H1 (cell line): ENCODE data around the gene PCDHGA1. TPM values are rescaled to one million over a fixed set of nuclear protein-coding genes. Genes with fewer than 3 reads are reported as not detected.

Experiments used
- CTCF ChIA-PET: fragments of 300-600 bp; sonication (Branson Sonifier 250); formaldehyde crosslinking; loops from one replicate; lab custom pipeline; 2021; ENCODE audit not compliant: partially characterized antibody; lab: Charles Lee
- POLR2A ChIA-PET: fragments of 300-600 bp; sonication (Branson Sonifier 250); formaldehyde crosslinking; loops from one replicate; lab custom pipeline; 2021; ENCODE audit warnings: inconsistent platforms; ENCODE audit not compliant: partially characterized antibody; lab: Charles Lee
- DNase-seq, 2 experiments: peaks; one replicate each; pipeline versions ENCODE4 v3.0.0 to v3.0.0-alpha.2; 2010 to 2022; ENCODE audit warnings: low spot score in 2 of 2, low read depth in 1 of 2, mixed read lengths in 1 of 2
- FAIRE-seq: peaks from 2 replicates; lab custom pipeline; 2011; peaks lifted over from hg19 to GRCh38; lab: Jason Lieb, UNC
- H2AFZ ChIP-seq: 2 replicates; pipeline ENCODE4 v1.8.1; 2012; ENCODE audit warnings: low read length, inconsistent platforms
- H2AK5ac ChIP-seq: 2 replicates; pipeline ENCODE4 v1.6.1; 2013; ENCODE audit warnings: low read depth, low read length
- H2BK120ac ChIP-seq: replicated peaks from 2 replicates; pipeline ENCODE3; 2013; ENCODE audit warnings: low read depth, low read length, inconsistent platforms
- H2BK12ac ChIP-seq: 2 replicates; pipeline ENCODE4 v1.6.1; 2013; ENCODE audit warnings: low read depth, low read length
- H2BK15ac ChIP-seq: 2 replicates; pipeline ENCODE4 v1.6.1; 2013; ENCODE audit warnings: low read length
- H2BK20ac ChIP-seq: 2 replicates; pipeline ENCODE4 v1.6.1; 2013; ENCODE audit warnings: low read length
- H2BK5ac ChIP-seq: 2 replicates; pipeline ENCODE4 v1.6.1; 2013; ENCODE audit warnings: low read depth, low read length
- H3K14ac ChIP-seq: 2 replicates; pipeline ENCODE4 v1.6.1; 2013; ENCODE audit warnings: inconsistent platforms; ENCODE audit not compliant: insufficient read length
- H3K18ac ChIP-seq: 2 replicates; pipeline ENCODE4 v1.6.1; 2013; ENCODE audit warnings: low read length; ENCODE audit errors: extremely low read depth
- H3K23ac ChIP-seq: 2 replicates; pipeline ENCODE4 v1.6.1; 2013; ENCODE audit warnings: inconsistent platforms; ENCODE audit not compliant: insufficient read length
- H3K23me2 ChIP-seq: 2 replicates; pipeline ENCODE4 v1.6.1; 2013; ENCODE audit warnings: low read depth, low read length
- H3K27ac ChIP-seq: 2 replicates; pipeline ENCODE4 v1.6.1; 2011; ENCODE audit warnings: low read depth, low read length, inconsistent platforms
- H3K27me3 ChIP-seq, 4 experiments: replicated peaks in 1 of 4; 1 replicate in 1 of 4; 2 replicates in 3 of 4; pipeline versions ENCODE4 v1.6.1 to v1.8.1; 2011 to 2013; ENCODE audit warnings: low read length in 3 of 4, mild to moderate bottlenecking in 3 of 4, inconsistent platforms in 2 of 4, mixed read lengths in 2 of 4, moderate library complexity in 1 of 4; ENCODE audit not compliant: control insufficient read depth in 3 of 4, insufficient read depth in 3 of 4; ENCODE audit errors: extremely low read depth in 1 of 4
- H3K36me3 ChIP-seq, 4 experiments: 2 replicates each; pipeline versions ENCODE4 v1.6.1 to v1.8.1; 2011 to 2013; ENCODE audit warnings: mild to moderate bottlenecking in 4 of 4, low read length in 3 of 4, moderate library complexity in 2 of 4, control low read depth in 1 of 4, inconsistent platforms in 1 of 4; ENCODE audit not compliant: insufficient read depth in 4 of 4, control insufficient read depth in 2 of 4
- H3K4ac ChIP-seq: replicated peaks from 2 replicates; pipeline ENCODE3; 2013; ENCODE audit warnings: low read length, low read depth, mixed read lengths, inconsistent platforms; ENCODE audit not compliant: insufficient read length
- H3K4me1 ChIP-seq, 4 experiments: replicated peaks in 1 of 4; 1 replicate in 1 of 4; 2 replicates in 3 of 4; pipeline versions ENCODE4 v1.6.1 to v1.8.1; 2011 to 2013; ENCODE audit warnings: low read length in 3 of 4, inconsistent platforms in 2 of 4, mixed read lengths in 1 of 4; ENCODE audit not compliant: insufficient read depth in 4 of 4, control insufficient read depth in 3 of 4
- H3K4me2 ChIP-seq, 2 experiments: 2 replicates each; pipeline versions ENCODE4 v1.6.1 to v1.8.1; 2011 to 2013; ENCODE audit warnings: low read depth in 2 of 2, low read length in 2 of 2, control low read depth in 1 of 2, inconsistent platforms in 1 of 2, mild to moderate bottlenecking in 1 of 2; ENCODE audit not compliant: insufficient read depth in 1 of 2
- H3K4me3 ChIP-seq, 4 experiments: fragments of 200-600, 300-600 bp in 1 of 4; sonication (generic), shearing (Covaris generic), sonication (Bioruptor Twin) in 1 of 4; 2 replicates each; pipeline versions ENCODE4 v1.5.1 to v1.8.1; 2011 to 2016; ENCODE audit warnings: low read length in 4 of 4, low read depth in 3 of 4, control low read depth in 2 of 4, inconsistent platforms in 2 of 4, mild to moderate bottlenecking in 2 of 4, mixed read lengths in 1 of 4, moderate library complexity in 1 of 4; ENCODE audit not compliant: insufficient read depth in 2 of 4; ENCODE audit errors: extremely low read depth in 1 of 4
- H3K56ac ChIP-seq: replicated peaks from 2 replicates; pipeline ENCODE3; 2013; ENCODE audit warnings: low read depth, mild to moderate bottlenecking, mixed read lengths, low read length, inconsistent platforms; ENCODE audit not compliant: insufficient read length
- H3K79me1 ChIP-seq: 2 replicates; pipeline ENCODE4 v1.6.1; 2013; ENCODE audit warnings: low read depth, low read length, control low read depth
- H3K79me2 ChIP-seq, 2 experiments: 2 replicates each; pipeline versions ENCODE4 v1.6.1 to v1.8.1; 2012 to 2013; ENCODE audit warnings: low read length in 2 of 2, mild to moderate bottlenecking in 2 of 2, inconsistent platforms in 1 of 2; ENCODE audit not compliant: insufficient read depth in 2 of 2, control insufficient read depth in 1 of 2
- H3K9ac ChIP-seq, 4 experiments: replicated peaks in 1 of 4; 1 replicate in 1 of 4; 2 replicates in 3 of 4; pipeline versions ENCODE4 v1.6.1 to v1.8.1; 2011 to 2013; ENCODE audit warnings: low read depth in 3 of 4, low read length in 3 of 4, control low read depth in 2 of 4, mild to moderate bottlenecking in 2 of 4, moderate library complexity in 2 of 4, inconsistent platforms in 1 of 4; ENCODE audit errors: extremely low read depth in 1 of 4
- H3K9me3 ChIP-seq, 2 experiments: 2 replicates each; pipeline versions ENCODE4 v1.6.1 to v1.8.1; 2012 to 2013; ENCODE audit warnings: mild to moderate bottlenecking in 2 of 2, moderate library complexity in 2 of 2, control low read depth in 1 of 2, inconsistent platforms in 1 of 2, low read depth in 1 of 2, low read length in 1 of 2, mixed read lengths in 1 of 2; ENCODE audit not compliant: insufficient read depth in 2 of 2
- H4K20me1 ChIP-seq, 2 experiments: replicated peaks in 1 of 2; 2 replicates each; pipeline versions ENCODE3 to v1.8.1; 2011 to 2013; ENCODE audit warnings: inconsistent platforms in 2 of 2, low read length in 2 of 2, mild to moderate bottlenecking in 1 of 2; ENCODE audit not compliant: insufficient read depth in 2 of 2, control insufficient read depth in 1 of 2
- H4K5ac ChIP-seq: 2 replicates; pipeline ENCODE4 v1.6.1; 2013; ENCODE audit warnings: low read length, low read depth, mixed read lengths, inconsistent platforms; ENCODE audit not compliant: insufficient read length
- H4K8ac ChIP-seq: 2 replicates; pipeline ENCODE4 v1.8.0; 2013; ENCODE audit warnings: mild to moderate bottlenecking, moderate library complexity, low read length, inconsistent platforms; ENCODE audit not compliant: insufficient read depth; ENCODE audit errors: extremely low read depth
- H4K91ac ChIP-seq: replicated peaks from 2 replicates; pipeline ENCODE3; 2013; ENCODE audit warnings: low read length, mixed read lengths, inconsistent platforms; ENCODE audit not compliant: insufficient read length
- BACH1 ChIP-seq: IDR thresholded peaks from 2 replicates; pipeline ENCODE4 v1.6.1; 2012; ENCODE audit warnings: low read length, improper control_type of control experiment
- GABPA ChIP-seq: IDR thresholded peaks from 2 replicates; pipeline ENCODE4 v1.6.1; 2011; ENCODE audit warnings: mild to moderate bottlenecking, low read length, moderate library complexity, borderline replicate concordance; ENCODE audit not compliant: insufficient read depth
- KDM5A ChIP-seq: fragments of 200-600 bp; IDR thresholded peaks from 2 replicates; pipeline ENCODE4 v1.7.1; 2012; ENCODE audit warnings: mild to moderate bottlenecking, low read length, inconsistent platforms, mixed read lengths
- SIN3A ChIP-seq, 2 experiments: IDR thresholded peaks in 1 of 2; conservative IDR thresholded peaks in 1 of 2; 2 replicates each; pipeline ENCODE4 v1.6.1; 2011 to 2012; ENCODE audit warnings: low read length in 2 of 2, improper control_type of control experiment in 1 of 2, low read depth in 1 of 2, mild to moderate bottlenecking in 1 of 2
- SP1 ChIP-seq: IDR thresholded peaks from 2 replicates; pipeline ENCODE4 v1.6.1; 2011; ENCODE audit warnings: low read depth, low read length
- polyA plus RNA-seq, 7 experiments: library from polyadenylated mRNA; depleted of rRNA in 3 of 7; stranded (reverse) in 5 of 7; unstranded in 2 of 7; fragments of >200 nt in 5 of 7; fragments of 200-250 nt in 2 of 7; gene quantifications; 1 replicate in 5 of 7; 2 replicates in 1 of 7; 4 replicates in 1 of 7; pipeline versions ENCODE4 v1.2.1 to v1.2.3, GENCODE V29; 2011 to 2013; ENCODE audit warnings: missing spikeins in 2 of 7, mixed read lengths in 2 of 7
- total RNA-seq: library from RNA; stranded (reverse); fragmentation: NEBNext Ultra II Directional; extraction: Animal tissue kit (Norgen Biotek cat#: 25700); gene quantifications from 2 replicates; pipeline ENCODE4 v1.2.1, GENCODE V29; 2021
- TF ChIP-seq, protein P1 (sequence below), 3 experiments: IDR thresholded peaks; 1 replicate in 2 of 3; 2 replicates in 1 of 3; pipeline versions ENCODE4 v1.5.1 to v1.6.1; 2011; ENCODE audit warnings: low read length in 3 of 3, mild to moderate bottlenecking in 3 of 3, inconsistent platforms in 2 of 3, low read depth in 1 of 3, moderate library complexity in 1 of 3; ENCODE audit not compliant: insufficient read depth in 1 of 3; ENCODE audit errors: control extremely low read depth in 1 of 3
- TF ChIP-seq, protein P2 (sequence below): IDR thresholded peaks from 2 replicates; pipeline ENCODE4 v1.6.1; 2012; ENCODE audit warnings: low read length, inconsistent platforms
- TF ChIP-seq, protein P3 (sequence below): IDR thresholded peaks from 2 replicates; pipeline ENCODE4 v1.6.1; 2011; ENCODE audit warnings: low read depth, mild to moderate bottlenecking, low read length; ENCODE audit not compliant: insufficient read depth
- TF ChIP-seq, protein P4 (sequence below): IDR thresholded peaks from 2 replicates; pipeline ENCODE4 v1.6.1; 2012; ENCODE audit warnings: inconsistent platforms

PCDHGA1 gene
- total and polyA plus RNA-seq, 2 of the 8 experiments (the other 6 are each of a cell fraction or from before 2014, with no cell fraction given) = 0.57 to 0.89 TPM

DNA sequence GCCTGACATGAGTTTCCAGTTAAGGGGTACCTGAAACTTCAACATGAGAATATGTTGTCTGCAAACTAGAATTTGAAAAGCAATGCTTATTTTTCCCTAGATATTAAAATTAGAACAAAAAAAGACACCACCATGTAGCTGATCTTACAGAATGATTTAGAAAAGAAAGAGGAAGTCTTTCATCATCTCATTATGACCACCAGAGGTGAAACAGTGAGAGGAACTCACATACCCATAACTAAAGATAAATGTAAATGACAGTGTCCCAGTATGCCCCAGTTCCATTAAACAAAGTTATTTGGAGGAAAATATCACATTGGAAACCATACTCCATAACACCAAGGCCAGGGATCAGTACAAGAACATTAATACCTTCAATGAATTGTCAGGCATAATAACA, 16.6 kb upstream of the PCDHGA1 start:
- Histone ChIP-seq H3K56ac (no peak overlapping the region), H2BK20ac (no peak overlapping the region), H3K4me2 (no peak overlapping the region), H3K4me3 (no peak overlapping the region), H2BK15ac (no peak overlapping the region), H4K5ac (no peak overlapping the region), H2BK5ac (no peak overlapping the region), H3K27me3 (no peaks in the 10 kb centered on the region), H3K36me3 (peaks cover 0 to 15% (median 9%) of the 10 kb centered on the region in 4 experiments; a peak in 5 of 8 replicates), H4K20me1 (no peaks in the 10 kb centered on the region), H2AFZ (no peak overlapping the region), H3K9me3 (peaks cover 9 to 15% of the 10 kb centered on the region in 2 experiments), H3K4me1 (no peaks in the 10 kb centered on the region), H3K79me2 (peaks cover 0 to 10% of the 10 kb centered on the region in 2 experiments; a peak in 3 of 4 replicates), H3K14ac (no peak overlapping the region), H4K91ac (no peak overlapping the region), H3K4ac (no peak overlapping the region), H2BK12ac (no peak overlapping the region), H3K18ac (no peak overlapping the region), H3K23me2 (no peaks in the 10 kb centered on the region), H3K9ac (no peak overlapping the region), H3K27ac (no peak overlapping the region), H3K79me1 (no peaks in the 10 kb centered on the region), H3K23ac (no peak overlapping the region), H2AK5ac (no peak overlapping the region), H2BK120ac (no peak overlapping the region), H4K8ac (no peak overlapping the region)
- CTCF ChIA-PET = interaction anchor here (0.9 to 1.1 kb wide), 3 partner anchors 68 to 250 kb away, joined by 3 to 4 read pairs (median 3); partner anchors contain the start of genes PCDHB10 and PCDHB15
- no peak for DNase-seq
- no peak for FAIRE-seq
- POLR2A ChIA-PET = no interaction called here
- TF ChIP-seq, protein P1, sequence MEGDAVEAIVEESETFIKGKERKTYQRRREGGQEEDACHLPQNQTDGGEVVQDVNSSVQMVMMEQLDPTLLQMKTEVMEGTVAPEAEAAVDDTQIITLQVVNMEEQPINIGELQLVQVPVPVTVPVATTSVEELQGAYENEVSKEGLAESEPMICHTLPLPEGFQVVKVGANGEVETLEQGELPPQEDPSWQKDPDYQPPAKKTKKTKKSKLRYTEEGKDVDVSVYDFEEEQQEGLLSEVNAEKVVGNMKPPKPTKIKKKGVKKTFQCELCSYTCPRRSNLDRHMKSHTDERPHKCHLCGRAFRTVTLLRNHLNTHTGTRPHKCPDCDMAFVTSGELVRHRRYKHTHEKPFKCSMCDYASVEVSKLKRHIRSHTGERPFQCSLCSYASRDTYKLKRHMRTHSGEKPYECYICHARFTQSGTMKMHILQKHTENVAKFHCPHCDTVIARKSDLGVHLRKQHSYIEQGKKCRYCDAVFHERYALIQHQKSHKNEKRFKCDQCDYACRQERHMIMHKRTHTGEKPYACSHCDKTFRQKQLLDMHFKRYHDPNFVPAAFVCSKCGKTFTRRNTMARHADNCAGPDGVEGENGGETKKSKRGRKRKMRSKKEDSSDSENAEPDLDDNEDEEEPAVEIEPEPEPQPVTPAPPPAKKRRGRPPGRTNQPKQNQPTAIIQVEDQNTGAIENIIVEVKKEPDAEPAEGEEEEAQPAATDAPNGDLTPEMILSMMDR (IDR thresholded peaks at IDR 0.05; ENCODE audit: control extremely low read depth in 1 of 3, insufficient read depth in 1 of 3, low read depth in 1 of 3, low read length in 3 of 3) = no peak
- TF ChIP-seq SIN3A (conservative IDR thresholded peaks at IDR 0.05 in 1 of 2, IDR thresholded peaks at IDR 0.05 in 1 of 2; ENCODE audit: low read depth in 1 of 2, low read length in 2 of 2) (no peak), GABPA (no peak), SP1 (no peak), KDM5A (no peak), BACH1 (no peak)
- TF ChIP-seq, protein P2, sequence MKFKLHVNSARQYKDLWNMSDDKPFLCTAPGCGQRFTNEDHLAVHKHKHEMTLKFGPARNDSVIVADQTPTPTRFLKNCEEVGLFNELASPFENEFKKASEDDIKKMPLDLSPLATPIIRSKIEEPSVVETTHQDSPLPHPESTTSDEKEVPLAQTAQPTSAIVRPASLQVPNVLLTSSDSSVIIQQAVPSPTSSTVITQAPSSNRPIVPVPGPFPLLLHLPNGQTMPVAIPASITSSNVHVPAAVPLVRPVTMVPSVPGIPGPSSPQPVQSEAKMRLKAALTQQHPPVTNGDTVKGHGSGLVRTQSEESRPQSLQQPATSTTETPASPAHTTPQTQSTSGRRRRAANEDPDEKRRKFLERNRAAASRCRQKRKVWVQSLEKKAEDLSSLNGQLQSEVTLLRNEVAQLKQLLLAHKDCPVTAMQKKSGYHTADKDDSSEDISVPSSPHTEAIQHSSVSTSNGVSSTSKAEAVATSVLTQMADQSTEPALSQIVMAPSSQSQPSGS = no peak
- TF ChIP-seq, protein P3, sequence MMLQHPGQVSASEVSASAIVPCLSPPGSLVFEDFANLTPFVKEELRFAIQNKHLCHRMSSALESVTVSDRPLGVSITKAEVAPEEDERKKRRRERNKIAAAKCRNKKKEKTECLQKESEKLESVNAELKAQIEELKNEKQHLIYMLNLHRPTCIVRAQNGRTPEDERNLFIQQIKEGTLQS = no peak
- TF ChIP-seq, protein P4, sequence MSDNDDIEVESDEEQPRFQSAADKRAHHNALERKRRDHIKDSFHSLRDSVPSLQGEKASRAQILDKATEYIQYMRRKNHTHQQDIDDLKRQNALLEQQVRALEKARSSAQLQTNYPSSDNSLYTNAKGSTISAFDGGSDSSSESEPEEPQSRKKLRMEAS = no peak
